HG03469 (cell line): ENCODE data around the gene ACBD4.

ENCODE experiments used
- ATAC-seq: cut with Tn5 transposase; IDR thresholded peaks from one replicate; pipeline ENCODE4 v1.9.1; 2021; ENCODE audit warnings: mild to moderate bottlenecking, moderate library complexity, moderate number of reproducible peaks; ENCODE audit not compliant: unreplicated experiment

The ACBD4 gene, protein sequence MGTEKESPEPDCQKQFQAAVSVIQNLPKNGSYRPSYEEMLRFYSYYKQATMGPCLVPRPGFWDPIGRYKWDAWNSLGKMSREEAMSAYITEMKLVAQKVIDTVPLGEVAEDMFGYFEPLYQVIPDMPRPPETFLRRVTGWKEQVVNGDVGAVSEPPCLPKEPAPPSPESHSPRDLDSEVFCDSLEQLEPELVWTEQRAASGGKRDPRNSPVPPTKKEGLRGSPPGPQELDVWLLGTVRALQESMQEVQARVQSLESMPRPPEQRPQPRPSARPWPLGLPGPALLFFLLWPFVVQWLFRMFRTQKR

DNA sequence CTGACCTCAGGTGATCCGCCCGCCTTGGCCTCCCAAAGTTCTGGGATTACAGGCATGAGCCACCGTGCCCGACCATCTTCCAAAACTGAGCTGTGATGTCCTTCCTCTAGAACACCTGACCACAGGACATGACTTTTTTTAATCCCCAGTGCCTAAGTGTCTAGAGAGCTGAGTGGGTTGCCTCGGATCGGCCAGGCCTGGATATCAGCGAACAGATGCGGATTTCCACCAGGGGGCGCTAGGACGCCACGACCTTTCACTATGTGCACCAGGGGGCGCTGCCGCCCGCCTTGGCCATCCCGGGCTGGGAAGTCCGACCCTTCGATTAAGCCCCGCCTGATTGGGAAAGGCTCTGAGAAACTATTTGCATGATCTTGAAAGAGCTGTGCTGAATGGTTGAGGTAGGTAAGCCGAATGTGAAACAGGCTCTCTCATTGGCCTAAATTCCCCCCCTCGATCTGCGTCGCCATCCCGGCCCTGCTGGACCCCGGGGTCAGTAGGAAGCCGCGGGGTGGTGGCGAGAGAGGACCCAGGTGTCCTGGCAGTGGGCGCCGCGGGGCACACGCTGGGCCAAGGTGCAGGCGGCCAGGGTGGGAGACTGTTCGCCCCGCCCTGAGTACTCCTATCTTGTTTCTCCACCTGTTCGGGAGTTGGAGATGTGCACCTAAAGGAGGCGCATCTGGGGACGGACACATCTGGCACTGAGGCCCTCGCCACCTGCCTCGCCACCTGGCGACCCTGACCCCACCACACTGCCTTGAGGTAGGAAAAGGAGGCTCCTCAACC is at the start of gene ACBD4:
Gene ACBD4, plus strand, starts transcription at position 496 of the 786 bp plus-strand sequence. CDS start 458 bp downstream, outside the sequence.
- ATAC-seq, result peak; percentile 60

DNA sequence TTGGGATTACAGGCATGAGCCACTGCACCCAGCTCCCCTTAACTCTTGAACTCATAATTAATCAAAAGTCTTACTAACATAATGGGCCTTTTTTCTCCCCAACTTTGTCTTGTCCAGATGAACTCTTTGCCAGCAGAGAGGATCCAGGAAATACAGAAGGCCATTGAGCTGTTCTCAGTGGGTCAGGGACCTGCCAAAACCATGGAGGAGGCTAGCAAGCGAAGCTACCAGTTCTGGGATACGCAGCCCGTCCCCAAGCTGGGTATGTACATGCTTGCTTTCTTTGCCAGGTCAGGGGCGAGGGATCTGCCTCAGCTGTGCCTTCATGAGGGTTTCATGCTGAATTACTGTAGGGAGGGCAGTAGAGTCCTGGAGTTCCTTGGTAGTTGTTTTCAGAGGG is 49.1 kb upstream of the ACBD4 start:
- no peak for ATAC-seq

DNA sequence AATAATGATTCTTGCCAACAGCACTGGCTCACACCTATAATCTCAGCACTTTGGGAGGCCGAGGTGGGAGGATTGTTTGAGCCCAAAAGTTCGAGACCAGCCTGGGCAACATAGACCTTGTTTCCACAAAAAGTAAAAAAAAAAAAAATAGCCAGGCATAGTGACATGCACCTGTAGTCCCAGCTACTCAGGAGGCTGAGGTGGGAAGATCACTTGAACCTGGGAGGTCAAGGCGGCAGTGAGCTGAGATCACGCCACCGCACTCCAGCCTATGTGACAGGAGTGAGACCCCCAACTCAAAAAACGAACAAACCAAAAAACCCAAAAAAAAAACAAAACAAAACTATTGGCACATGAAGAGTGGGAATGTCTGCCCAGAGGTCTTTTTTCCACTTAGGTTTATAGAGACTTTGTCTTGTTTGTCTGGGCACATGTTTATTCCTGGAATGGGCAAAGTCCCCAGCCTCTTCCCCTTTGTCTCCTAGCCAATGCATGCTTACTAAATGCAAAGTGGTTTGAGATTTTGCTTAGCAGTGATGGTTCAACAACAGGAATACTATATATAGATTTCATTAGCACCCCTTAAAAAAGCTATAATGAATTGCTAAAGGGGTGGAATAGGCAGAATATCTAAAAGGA is 48.5 kb upstream of the ACBD4 start:
- no peak for ATAC-seq

DNA sequence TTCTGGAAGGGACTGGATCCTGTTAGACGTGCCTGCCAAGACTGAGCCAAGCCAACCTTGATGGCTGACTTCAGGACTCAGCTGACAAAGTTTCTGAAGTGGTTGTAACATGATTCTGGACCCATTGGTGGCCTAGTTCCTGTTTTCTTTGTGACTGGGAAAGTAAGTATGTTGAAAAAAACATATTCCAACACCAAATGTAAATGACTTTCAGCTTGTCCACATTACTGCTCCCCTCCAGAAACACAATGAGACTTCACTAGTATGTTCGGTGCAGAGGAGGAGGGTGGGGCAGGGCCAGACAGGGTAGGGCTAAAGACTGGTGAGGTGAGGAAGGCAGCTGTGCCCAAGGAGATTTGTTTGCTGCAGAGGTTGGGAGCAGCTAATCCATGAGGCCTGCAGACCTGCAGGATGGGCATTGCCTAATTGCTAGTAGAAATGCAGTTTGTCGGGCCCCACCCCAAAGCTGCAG is 47.9 kb upstream of the ACBD4 start:
- ATAC-seq, result no peak

DNA sequence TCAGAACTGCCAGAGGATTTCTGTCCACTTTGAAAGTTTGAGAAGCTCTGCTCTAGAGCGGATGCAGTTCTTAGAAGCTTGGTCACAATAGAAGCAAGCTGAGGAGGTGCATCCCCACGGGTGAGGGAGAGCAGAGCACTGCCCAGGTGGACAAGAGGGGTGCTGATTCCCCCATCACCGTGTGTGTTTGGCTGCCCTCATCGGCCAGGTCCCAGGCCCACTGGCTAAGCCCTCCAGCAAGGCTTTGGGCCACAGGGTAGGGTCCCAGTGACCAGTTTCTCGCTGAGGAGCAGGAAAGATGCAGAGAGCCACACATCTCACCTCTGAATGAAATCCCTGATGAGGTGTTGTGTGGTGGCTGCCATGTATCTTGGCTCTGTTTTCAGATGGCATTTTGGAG is 47.5 kb upstream of the ACBD4 start:
- no peak for ATAC-seq

DNA sequence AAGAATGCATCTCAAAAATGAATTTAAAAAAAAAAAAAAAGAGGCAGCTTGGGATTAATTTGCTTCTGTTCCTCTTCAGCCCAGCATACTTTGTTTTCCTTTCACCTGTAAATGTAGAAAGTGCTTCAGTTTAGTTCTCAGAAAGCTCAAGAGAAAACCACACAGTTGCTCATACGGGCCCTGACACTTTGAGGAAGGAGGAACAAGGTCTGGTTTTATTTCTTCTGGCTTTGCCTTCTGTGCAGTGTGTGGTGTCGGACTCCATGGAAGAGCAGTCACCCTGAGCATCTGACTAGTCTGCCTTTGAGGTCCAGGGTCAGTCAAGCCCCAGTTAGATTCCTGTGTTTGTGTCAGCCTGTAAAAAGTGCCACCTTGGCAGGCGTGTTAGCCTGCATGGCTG is 46.7 kb upstream of the ACBD4 start:
- ATAC-seq, result no peak

DNA sequence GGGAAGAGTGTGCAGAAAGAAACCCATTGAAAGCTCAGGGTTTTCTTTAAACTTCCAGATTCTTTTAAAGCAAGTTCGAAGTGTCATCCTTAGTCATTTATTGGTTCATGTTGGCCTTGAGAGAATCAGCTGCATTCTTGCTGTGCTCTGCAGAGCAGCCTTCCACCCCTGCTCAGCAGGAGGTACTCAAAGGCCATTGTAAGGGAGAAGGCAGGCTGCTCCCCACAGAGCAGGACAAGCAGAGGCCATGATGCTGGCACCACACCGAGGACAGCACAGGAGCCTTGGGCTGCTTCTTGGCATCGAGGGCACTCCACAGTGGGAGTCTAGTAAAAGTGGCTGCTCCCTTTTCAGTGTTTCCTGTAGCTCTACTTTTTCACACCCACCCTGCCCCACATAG is 44.8 kb upstream of the ACBD4 start:
- no peak for ATAC-seq

DNA sequence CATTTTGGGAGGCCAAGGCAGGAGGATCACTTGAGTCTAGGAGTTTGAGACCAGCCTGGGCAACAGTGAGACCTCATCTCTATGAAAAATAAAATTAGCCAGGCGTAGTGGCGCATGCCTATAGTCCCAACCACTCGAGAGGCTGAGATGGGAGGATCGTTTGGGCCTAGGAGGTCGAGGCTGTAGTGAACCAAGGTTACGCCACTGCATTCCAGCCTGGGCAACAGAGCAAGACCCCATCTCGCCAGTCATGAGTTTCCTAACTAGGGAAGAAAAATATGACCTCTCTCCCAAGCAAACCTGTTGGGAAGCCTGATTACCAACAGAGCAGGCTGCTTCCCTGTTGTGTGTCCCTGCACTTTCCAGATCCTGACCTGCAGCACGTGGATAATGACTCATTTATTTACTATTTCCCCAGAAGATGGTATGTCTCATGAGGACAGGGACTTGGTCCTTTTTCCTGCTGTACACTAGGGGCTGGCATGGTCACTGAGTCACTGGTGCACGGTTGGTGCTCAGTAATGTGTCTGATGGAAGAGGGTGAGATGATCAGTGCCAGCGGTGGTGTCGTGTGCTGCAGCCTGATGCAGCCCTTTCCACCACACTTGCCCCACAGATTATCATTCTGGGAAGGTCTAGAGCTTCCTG is 43.6 kb upstream of the ACBD4 start:
- ATAC-seq, result no peak

DNA sequence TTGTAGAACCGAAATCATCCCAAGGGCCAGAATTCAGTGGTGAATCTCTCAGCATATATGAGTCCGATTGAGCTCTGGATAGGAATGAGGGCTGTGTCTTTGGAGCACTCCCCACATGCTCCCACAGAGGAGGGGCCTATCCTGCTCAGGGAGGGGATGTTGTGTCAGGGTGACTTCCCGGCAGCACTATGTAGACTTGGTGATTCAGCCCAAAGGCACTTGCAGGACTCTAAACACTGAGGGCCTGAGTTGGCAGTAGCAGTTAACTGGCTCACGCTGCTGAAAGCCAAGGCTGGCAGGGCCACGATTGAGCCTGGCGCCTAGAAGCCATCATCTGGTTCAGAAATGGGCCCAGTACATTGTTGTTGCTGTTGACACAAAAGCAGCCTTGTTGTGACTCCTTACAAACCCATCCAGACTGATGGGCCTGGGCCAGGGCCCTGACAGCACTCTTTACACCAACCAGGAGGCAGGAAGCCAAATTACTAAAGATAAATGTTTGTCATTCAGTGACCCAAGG is 42.5 kb upstream of the ACBD4 start:
- ATAC-seq, result no peak

DNA sequence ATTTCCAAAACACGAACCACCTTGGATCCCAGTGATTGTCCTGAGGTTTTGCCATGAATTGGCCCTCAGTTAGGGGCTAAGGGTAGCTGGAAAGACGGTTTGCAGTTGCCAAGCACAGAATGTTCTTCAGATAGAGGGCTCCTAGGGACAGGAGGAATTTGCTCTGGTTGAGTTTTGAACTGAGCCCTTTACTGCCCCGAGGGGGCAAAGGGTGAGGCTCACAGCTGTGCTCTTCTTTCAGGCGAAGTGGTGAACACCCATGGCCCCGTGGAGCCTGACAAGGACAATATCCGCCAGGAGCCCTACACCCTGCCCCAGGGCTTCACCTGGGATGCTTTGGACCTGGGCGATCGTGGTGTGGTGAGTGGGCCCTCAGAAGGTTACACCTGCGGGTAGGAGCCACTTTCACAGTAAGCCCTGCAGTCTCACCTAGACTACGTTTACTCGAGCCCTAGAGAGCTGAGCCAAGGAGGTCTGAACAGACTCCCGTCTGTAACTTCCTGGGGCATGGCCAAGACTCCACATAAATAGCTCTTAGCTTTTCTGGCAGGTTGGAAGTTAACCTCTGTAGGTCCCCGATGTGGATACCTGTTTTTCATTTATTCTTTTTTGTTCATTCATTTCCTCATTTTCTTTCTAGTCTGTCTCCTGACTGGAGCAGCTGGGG is 41.9 kb upstream of the ACBD4 start:
- ATAC-seq, result no peak

DNA sequence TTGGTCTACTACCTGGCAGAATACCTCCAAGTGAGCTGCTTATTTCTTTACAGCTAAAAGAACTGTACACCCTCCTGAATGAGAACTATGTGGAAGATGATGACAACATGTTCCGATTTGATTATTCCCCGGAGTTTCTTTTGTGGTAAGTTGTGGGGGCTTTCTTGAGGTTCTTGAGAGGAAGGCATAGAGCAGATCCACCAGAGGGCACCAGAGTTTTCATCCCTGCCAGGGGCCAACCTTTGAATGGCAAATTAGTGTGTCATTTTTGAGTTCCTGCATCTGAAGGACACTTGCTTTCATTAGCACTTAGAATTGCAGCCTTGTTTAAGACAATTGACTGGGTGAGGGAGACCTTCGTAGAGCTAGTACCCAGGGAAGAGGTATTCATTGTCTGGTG is 39.3 kb upstream of the ACBD4 start:
- no peak for ATAC-seq

DNA sequence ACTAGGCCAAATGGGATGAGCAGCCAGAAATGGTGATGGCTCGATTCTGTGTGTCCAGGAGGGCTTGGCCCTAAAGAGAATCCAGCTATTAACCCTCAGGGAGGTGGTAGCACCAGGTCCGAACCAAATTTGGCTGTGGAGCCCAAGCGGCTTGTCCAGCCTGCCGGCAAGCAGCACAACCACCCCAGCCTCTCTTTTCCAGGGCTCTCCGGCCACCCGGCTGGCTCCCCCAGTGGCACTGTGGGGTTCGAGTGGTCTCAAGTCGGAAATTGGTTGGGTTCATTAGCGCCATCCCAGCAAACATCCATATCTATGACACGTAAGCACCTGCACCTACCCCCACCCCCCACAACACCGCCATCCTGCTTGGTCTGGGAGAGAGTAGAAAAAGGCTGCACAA is 38.6 kb upstream of the ACBD4 start:
- ATAC-seq, result no peak

DNA sequence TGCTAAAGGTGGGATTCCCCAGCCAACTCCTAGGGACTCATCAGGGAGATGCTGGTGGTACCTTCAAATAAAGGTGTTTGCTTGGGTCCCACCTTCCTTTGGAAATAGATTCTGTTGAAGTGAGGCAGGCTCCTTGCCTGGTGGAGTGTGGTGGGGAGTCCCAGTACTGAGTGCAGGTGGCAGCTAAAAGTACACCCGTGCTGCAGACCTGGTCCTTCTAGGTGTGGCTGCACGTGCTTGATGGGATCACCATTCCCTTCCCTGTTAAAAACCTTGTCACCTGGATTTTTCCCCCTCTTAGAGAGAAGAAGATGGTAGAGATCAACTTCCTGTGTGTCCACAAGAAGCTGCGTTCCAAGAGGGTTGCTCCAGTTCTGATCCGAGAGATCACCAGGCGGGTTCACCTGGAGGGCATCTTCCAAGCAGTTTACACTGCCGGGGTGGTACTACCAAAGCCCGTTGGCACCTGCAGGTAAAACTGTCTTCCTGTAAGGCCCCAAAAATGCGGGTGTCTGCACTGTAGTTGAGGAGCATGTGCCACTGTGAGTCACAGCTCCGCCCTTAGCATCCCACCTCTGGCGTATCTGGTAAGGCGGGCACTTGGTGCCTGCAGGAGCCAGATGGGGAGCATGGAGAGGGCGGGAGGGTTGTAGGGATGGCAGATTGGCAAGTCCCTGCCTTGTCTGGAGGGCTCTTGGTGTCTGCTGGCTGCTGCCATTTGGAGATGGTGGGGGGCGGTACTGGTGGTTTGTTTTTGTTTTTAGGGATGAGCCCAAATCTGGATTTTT is 37.2 kb upstream of the ACBD4 start:
- no peak for ATAC-seq

DNA sequence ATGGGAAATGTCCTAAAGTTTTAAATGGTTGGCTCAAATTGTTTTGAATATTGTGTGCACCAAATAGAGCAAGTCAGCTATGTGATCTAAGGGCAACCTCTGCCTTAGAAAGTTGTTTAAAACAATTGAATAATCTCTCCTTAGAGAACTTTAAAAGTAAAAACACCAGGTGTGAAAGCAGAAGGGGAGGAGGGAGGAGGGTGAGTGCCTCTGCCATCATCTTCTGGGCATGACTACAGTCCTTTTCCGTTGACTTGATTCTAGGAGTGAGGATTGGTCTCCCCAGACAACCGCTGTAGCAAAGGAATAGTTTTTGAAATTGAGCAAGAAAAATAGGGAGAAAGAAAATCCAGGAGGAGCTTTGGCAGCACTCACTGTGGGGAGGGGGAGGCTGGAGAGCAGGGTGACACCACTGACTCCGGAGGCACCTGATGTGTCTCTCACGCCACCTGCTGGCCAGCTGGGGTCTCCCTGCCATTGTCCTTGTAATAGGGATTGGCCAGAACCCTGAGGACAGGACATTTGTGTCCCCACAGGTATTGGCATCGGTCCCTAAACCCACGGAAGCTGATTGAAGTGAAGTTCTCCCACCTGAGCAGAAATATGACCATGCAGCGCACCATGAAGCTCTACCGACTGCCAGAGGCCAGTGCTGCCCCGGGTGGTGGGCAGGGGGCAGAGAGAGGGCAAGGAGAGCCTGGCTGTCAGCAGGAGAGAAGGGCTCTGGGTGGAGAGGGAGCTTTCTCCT is 36.4 kb upstream of the ACBD4 start:
- no peak for ATAC-seq

DNA sequence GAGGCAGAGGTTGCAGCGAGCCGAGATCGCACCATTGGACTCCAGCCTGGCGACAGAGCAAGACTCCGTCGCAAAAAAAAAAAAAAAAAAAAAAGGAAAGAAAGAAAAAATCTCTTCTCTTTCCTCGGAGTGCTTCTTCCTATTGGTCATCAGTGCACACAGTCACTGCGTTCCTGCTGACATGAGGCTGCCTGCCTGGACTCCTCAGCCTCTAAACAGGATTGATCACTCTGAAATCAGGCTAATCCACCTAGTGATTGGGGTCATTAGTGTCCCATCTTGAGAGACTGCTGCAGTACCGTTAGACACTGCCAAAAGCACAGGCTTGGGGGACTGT is 34.0 kb upstream of the ACBD4 start:
- ATAC-seq, result no peak

DNA sequence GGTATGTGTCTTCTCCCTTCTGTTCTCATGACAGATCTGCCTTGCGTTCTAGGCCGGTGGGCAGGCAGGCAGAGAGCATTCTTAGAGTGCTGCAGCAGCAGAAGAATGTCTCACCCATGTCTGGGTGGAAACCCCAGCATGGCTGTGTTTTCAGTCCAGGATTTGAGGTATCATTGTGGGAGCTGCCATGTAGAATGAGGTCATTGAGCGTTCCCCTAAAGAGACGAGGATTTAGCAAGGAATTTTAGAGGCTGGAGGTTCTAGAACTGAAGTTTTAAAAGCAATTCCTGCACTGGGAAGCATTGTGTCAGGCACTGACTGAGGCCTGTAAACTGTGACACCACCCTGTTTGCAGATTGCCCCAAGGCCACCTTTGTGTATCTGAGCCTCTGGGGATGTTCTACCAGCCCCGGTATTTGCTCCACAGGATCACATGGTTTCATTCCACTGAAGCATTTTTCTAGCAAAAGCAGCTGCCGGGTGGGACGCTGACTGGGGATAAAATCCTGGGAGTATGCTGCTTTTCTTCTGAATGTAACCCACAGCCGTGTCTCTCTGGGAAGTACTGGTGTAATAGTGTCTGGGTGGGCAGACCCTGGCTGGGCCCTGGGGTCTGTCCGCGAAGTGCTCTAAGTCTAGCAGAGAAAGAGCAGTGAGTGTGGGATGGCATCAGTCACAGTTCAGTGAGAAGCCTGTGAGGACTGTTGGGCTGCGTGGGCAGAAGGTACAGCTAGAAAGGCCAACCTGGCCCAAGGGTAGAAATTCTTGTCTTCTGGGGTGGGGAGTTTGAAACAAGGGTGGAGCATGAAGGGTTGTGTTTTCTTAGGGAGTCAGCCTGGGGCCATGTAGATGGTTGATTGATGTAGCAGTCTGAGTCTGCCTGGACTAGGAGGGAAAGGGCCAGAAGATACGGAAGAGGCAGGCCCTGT is 33.3 kb upstream of the ACBD4 start:
- no peak for ATAC-seq

DNA sequence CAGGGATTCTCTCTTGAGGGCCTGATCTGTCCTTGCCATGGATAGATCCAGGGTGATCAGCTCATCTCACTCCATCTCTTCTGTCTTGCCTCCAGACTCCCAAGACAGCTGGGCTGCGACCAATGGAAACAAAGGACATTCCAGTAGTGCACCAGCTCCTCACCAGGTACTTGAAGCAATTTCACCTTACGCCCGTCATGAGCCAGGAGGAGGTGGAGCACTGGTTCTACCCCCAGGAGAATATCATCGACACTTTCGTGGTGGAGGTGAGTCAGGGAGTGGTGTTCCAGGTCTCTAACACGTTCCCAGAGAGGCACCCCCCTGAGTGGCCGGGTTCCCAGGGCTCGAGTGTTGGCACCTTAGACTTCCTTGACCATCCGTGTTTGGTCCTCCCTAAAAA is 32.6 kb upstream of the ACBD4 start:
- ATAC-seq, result no peak

DNA sequence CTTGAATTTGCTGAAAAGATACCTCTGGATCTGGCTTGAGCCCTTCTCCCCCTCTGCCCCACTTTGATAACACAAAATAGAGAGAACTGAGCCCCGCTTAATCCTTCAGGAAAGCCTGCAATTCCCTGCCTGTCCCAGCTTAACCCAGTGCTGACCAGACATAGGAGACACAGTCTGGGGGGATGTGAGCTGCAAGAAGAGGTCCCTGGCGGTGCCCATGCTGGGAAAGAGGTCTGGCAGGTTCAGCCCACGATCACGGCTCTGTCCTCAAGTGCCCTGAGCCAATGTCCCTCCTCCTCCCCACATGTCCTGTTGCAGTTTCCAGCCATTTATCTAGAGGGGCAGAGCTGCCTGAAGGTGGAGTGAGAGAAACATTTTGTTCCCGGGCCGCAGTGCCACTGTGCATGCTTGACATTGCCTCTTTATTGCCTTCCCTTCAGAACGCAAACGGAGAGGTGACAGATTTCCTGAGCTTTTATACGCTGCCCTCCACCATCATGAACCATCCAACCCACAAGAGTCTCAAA is 32.2 kb upstream of the ACBD4 start:
- no peak for ATAC-seq
